Measurements from ENCODE around the gene DECR2.
"Not testable (repeated sequence)": the region's sequence is repeated elsewhere in the genome, so short reads cannot be mapped to it uniquely, and the experiment has no call there.

Gene DECR2, protein sequence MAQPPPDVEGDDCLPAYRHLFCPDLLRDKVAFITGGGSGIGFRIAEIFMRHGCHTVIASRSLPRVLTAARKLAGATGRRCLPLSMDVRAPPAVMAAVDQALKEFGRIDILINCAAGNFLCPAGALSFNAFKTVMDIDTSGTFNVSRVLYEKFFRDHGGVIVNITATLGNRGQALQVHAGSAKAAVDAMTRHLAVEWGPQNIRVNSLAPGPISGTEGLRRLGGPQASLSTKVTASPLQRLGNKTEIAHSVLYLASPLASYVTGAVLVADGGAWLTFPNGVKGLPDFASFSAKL

DNA sequence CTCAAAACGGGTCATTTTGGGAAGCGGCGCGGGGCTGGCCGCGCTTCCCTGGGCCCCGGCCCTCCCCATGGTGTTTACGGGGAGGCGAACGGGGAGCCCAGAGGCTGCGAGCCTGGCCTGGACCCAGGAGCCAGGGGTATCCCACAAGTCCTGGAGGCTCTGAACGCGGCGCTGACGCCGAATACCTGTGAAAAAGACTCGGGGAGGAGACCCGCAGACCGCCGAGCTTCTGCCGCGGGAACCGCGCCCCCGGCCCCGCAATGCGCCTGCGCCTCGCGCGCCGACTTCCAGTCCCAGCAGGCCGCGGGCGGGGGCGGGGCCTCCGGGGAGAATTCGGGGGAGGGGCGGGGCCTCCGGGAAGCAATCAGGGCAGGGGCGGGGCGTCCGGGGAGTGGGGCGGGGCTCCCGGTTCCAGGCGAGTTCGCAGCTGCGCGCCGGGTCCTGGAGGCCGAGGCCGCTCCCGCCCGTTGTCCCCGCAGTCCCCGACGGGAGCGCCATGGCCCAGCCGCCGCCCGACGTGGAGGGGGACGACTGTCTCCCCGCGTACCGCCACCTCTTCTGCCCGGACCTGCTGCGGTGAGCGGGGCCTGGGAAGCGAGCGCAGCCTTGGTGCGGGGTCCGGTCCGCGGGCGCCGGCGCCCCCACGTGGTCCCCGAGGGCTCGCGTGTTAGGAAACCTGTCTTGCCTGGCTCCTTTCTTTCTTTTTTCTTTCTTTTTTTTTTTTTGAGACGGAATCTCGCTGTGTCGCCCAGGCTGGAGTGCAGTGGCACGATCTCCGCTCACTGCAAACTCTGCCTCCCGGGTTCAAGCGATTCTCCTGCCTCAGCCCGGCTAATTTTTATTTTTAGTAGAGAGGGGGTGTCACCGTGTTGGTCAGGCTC lies at the start of gene DECR2:
TSS of gene DECR2 (plus strand) at position 418 of the 881 bp plus-strand sequence. CDS start at position 497, 79 bp downstream.
- peak; percentile 97 for DNase-seq

DNA sequence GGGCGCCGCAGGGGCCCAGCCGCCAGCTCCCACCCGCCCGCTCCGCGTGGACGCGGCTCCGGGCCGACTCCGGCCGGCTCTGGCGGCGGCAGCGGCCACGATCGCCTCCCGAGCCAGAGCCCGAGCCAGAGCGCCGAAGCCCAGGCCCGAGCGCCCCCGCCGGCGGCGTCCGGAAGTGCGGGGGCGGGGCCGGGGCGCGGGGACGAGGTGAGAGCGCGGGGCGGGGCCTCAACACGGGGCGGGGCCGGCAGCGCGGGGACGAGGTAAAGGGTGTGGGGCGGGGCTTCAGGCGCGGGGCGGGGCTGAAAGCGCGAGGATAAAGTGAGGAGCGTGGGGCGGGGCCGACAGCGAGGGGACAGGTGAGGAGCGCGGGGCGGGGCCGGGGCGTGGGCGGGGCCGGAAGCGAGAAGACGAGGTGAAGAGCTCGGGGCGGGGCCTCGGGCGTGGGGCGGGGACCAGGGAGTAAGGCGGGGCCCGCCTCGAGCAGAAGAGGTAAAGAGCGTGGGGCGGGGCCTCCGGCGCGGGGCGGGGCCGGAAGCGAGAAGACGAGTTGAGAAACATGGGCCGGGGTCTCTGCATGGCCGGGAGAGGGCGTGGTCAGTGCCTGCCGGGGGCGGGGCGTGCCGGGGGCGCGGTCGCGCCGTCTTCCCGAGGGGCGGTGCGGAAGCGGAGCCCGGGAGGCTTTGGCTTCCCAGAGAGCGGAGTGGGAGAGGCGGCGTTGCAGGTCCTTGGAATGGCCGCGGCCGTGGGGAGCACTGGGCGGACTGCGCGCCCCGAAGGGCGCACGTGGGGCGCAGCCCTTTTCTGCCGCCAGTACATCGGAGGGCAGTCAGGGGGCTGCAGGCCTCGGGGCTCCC lies 48.9 kb upstream of the DECR2 start, which contains the start of gene AXIN1:
TSS of gene AXIN1 (minus strand) at position 177 of the 857 bp plus-strand sequence. CDS start 5,698 bp downstream, outside the sequence.
- DNase-seq, result peak; percentile 98

DNA sequence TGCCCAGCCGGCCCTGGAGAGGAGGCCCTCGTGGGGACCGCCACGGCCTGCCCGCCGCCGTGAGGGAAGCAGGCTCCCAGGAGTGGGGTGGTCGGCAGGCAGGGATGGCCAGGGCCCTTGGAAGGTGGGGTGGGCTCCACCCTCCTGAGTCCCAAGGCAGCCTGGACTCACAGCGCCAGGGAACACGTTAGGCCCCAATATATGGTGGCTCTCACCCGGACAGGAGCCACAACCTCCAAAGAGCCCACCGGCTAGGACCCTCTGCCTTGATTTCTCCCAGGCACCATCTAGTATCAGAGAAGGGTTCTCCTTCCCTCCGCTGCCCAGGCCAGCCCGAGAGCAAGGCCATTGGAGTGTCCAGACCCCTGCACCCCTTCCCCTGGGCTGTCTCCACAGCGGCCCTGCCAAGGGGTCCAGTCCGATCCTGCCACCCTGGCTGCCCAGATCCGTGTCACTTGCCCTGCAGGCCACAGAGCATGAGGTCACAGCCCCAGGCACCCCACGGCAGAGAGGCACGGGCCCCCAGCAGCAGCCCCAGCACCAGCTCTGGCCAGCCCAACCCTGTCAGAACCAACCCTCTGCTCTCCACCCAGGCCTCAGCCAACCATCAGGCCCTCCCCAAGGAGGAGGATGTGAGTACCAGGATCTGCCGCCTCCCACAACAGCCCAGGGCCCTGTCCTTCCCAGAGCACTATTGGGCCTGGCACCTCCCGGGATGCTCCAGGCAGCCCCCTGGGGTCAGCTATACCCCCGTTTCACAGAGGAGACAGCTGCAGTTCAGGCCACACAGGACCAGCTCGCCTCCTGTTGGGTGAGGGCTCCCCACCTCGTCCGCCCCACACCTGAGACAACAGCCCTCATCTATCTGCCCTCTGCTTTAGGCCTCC lies 48.0 kb upstream of the DECR2 start:
- DNase-seq, result no peak

DNA sequence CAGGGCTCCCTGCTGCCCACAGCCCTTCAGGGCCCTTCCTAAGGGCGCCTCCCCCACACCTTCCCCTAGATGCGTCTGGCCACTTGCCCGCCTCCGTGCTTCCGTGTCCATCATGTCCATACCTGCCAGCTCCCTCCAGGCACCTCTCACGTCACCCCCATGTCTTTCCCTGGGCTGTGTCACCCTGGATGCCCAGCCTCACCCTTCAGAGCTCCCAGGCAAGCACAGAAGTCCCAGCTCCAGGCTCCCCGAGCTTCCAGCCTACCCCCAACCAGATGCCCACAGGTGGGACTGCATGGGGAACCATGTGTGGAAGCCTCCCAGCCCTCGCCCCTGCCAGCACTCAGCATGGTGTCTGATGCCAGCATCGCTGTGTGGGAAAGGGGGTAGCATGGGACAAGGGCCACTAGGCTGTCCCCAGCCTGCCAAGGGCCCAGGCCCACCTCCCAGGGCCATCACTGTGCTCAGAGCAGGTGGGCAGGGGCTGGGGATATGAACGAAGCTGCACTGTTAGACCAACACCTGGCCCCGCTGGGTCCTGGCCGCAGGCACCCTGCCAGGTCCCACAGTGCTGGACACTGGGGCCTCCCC lies 47.3 kb upstream of the DECR2 start:
- no peak for DNase-seq

DNA sequence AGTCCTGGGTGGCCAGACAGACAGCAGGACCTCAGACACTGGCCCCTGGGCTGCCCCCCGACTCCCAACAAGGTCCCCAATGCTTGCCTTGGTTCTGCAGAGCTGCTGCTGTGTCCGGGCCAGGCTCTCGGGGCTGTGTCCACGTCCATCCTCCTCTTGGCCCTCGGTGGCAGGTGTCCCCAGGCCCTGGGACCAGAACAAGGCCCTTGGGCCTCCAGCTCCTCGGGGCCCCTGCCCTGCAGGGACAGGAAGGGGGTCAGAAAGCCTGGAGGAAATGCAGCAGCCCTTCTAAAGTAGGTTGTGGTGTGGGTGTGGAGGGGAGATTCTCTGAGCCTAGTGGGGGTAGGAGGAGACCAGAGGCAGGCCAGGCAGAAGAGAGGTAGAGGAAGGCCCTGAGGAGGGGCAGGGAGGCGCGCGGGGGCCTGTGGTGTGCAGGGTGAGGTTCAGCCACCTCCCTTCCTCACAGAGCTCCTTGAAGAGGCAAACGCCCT lies 46.7 kb upstream of the DECR2 start:
- DNase-seq, result no peak

DNA sequence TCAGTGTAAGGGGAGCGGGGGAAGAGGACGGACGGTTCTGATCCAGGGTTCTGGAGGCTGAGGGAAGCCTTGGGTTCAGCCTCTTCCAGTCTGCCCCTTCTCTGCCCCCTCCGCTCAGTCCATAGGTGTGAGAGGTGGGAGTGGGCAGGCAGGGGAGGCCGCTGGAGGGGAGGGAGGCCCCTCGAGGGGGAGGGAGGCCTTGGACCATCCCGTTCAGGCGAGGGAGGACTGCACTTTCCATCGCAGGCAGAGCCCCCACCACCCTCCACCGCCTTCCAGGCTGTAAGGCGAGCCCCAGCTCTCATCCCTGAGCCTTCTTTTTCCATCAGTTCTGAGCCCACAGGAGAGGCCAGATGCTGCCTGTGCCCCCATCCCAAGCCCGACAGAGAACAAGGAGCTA lies 44.9 kb upstream of the DECR2 start:
- DNase-seq, result no peak

DNA sequence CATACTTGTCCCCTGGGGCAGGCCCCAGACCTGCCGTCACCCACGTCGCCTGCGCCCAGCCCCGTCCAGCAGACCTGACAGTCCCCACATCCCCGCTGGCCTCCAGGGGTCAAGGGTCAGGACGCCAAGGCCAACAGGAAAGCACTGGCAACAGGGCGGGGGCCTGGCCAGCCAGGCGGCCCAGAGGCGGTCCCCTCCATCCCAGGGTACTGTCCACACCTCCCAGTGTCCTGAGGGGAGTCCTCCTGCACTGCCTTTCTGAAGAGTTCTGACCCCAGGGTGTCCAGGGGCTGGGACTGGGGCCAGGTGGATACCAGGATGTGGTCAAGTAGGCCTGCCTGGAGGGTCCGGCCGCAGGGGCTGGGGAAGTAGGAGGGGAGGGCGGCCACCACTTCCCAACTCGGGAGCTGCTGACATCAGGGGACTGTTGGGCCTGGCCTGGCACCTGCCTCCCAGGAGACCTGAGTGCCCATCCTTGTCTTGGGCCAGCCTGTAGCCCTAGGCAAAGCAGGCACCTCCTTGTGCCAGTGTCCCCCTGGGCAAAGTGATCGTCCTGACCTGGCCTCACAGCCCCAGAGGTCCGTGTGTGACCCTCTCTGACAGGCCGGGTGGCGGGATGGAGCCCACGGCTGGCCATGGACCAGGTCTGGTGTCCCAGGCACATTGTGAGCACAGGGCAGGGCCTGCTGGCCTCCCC lies 42.5 kb upstream of the DECR2 start:
- DNase-seq, result no peak

DNA sequence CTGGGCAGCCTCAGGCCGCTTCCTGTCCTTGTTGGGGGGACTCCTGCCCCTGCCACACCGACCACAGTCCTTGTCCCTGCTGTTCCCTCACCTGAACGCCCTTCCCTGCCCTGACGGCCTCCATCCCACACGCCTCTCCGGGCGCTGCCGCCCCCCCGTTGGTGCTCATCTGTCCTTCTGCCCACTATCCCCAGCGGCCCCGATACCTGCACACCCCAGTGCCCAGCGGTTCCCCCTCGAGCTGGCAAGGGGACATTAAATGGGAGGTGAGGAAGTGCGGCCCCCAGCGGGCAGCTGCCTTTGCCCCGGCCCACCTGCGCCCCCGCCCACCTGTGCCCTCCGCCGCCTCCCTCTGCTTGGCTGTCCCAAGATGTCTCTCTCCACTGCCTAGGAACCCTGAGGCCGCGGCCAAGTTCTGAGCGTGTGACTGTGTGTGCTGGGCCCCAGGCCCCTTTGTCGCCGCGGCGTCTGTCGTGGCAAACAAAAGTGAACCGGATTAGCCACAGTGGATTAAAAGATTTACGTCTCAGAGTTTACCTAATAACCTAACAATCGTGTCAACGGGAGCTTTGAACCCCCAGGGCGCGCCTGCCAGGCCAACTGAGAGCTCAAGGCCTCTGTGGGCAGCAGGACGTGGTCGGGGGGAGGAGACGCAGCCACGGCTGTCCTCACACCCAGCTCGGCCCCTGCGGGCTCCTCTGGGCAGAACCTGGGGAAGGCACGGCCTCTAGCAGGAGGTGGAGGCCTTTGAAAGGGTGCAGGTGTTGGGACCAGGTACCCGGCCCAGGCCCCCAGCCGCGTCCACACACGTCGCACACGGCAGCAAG lies 41.6 kb upstream of the DECR2 start:
- peak; percentile 19 for DNase-seq

DNA sequence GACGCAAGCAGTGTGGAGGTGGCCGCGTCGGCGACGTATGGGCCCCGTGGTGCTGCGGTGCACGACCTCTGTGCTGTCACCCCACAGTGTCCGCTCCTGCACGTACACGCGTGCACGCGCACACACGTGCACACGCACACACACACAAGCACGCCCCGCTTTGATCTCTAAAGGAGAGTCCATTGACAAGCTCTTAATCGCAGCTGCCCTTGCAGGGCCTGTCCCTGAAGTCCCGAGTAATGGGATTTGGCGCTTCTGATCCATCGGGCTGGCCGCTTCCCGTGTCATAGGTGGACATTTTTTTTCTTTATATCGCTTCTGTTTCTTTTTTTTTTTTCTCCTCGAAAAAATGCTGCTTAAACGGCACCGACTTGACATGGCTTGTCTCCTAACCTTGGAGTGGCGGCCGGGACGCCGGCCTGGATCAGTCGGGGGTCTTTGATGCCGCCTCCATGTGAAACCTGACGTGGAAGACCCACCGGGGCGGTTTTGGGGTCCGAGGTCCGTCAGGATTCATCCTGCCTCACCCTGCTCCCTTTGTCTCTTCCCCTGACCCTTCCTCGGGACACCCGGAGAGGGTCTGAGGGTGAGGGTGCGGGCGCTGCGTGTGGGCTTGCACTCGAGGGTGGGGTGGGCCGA lies 40.9 kb upstream of the DECR2 start:
- no peak for DNase-seq

DNA sequence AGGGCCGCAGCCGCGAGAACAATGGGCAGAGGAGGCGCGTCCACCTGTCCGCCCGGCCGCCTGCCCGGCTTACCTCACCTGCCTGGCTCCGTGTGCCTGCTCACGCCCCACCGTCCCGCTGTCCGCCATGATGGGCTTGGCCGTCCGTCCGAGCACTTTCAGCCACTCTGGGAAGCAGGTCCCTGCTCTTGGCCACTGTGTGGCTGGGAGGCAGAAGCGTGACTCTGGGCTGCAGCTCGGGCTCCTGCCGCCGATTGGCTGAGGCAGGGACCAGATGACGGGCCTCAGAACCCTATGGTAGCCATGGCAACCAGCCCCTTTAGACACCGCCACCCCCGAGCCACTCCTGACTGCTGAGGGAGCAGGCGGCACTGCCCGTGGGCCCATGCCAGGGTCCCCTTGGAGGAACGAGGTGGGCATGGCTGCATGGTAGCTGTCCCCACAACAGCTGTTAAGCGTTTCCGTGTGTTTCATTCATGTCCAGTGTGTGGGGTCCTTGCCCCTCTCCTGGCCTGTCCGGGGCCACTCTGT lies 40.3 kb upstream of the DECR2 start:
- no peak for DNase-seq

DNA sequence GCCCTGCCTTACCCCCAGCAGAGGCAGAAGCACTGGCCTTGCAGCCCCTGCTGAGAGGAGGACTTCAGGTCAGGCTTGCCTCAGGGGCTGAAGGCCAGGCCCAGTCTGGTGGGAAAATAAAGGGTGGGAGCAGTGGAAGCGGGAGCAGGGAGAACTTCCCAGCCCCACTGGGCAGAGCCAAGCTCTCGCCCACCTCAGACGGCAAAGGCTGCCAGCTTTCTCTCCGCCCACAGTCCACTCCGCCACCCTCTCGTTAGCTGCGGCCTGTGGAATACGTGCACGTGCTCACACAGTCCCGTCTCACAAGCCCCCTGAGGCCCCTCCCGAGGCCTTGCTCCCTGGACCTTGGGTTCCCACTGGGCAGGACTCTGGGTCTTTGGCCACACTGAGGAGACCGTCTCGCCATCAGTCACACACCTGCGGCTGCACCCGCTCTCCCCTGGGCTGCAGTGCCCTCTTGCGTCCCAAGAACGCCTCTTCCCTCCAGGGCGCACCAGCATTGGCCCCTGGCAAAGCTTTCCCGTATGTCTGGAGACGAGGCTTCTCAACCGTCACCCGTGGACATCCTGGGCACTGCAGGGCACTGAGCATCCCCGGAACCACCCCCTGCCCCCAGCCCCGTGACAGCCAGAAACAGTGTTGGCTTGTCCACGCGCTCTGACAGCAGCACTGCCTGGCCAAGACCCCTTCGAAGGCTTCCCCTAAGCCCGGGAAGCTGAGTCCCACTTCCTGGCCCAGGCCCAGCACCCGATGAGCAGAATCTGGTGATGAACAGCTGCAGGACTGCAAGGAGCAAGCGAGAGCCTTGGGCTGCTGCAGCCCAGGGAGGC lies 39.6 kb upstream of the DECR2 start:
- DNase-seq, result peak; percentile 86

DNA sequence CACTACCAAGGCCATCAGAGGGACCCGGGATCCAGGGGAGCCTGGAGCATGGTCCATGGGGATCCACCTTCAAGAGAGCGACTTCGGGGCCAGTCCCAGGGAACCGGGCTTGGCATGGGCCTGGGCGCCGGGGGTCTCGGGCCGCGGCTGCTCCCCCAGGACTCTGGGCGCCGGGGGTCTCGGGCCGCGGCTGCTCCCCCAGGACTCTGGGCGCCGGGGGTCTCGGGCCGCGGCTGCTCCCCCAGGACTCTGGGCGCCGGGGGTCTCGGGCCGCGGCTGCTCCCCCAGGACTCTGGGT lies 39.0 kb upstream of the DECR2 start:
- DNase-seq, result not testable (repeated sequence)

DNA sequence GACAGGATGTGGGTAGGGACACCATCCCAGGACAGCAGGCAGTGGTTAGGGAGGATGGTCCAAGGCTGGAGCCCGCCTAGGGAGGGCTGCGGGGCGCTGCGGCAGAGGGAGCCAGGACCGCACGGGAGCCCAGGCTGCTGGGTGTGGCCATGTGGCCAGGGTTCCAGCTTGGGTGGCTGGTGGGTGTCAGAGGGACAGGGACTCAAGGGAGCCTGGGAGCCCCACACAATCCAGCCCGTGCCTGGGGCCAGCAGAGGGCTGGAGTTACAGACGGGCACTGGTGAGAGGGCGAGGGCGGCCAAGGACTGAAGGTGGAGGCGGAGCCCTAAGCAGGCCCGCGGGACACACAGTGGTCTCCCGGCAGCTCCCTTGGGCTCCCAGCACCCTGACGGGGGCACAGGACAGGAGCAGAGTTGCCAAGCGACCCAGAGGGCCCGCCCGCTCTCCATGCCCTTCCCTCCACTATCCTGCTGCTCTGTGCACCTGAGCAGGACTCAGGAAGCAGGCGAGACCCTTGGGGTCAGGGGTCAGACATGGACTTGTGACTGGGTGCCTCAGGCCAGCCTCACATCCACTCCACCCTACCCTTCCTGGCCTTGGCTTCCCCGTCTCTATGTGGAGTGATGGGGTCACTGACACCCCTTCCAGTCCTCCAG lies 38.4 kb upstream of the DECR2 start:
- DNase-seq, result no peak

DNA sequence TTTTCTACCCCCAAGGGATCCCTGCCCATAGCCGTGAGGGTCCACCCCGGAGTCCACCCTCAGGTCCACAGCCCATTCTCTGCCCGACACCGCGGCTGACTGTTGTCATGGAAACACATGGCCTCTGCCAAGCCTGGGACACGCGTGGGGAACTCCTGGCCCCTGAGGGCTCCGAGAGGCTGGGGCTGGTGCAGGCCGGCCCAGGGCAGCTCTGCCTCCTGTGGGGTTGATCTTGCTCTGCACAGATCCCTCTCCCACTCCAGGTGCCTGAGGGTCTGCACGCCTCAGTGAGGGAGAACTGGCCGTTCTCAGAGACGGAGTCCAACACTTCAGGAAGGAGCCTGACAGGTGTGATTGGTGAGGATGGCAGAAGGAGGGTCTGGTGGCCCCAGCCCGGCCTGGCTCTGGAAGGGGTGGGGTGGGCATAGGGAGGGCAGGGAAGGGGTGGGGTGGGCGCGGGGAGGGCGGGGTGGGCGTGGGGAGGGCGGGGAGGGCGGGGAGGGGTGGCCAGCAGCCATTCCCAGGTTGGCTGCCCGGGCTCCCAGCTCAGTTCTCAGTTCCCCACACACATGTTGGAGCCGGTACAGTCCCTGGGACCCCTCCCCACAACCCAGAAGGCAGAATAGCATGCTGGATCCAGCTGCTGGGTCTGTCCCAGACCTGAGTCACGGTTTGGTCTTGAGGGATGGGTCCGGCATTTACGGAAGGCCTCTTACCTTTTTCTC lies 37.8 kb upstream of the DECR2 start:
- DNase-seq, result no peak

DNA sequence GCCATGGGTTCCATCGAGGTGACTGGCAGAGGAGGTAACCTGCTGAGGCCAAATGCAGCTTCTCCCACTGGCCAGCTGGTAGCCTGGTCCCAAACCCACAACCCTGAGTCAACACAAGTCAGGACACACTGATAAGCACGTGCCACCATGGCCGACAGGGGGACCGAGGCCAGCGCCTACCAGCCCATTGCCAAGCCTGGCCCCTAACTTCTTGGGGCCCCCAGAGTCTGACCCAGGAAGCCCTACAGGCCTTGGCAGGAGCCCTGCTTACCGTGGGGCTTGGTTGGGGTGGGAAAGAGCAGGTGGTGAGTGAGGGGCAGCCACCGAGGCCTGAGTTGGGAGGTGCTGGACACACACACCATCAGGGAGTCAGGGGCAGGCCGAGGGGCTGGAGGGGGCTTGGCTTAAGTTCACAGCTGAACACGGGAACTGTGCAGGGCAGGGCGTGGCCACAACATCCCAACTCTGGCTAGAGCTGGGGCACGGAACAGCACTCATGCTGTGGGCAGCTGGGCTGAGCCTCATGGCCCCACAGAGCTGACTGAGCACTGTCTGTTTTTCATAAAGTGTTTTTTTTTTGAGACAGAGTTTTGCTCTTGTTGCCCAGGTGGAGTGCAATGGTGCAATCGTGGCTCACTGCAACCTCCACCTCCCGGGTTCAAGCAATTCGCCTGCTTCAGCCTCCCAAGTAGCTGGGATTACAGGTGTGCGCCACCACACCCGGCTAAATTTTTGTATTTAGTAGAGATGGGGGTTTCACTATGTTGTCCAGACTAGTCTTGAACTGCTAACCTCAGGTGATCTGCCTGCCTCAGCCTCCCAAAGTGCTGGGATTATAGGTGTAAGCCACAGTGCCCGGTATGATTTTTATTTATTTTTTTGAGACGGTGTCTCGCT lies 36.8 kb upstream of the DECR2 start:
- no peak for DNase-seq

DNA sequence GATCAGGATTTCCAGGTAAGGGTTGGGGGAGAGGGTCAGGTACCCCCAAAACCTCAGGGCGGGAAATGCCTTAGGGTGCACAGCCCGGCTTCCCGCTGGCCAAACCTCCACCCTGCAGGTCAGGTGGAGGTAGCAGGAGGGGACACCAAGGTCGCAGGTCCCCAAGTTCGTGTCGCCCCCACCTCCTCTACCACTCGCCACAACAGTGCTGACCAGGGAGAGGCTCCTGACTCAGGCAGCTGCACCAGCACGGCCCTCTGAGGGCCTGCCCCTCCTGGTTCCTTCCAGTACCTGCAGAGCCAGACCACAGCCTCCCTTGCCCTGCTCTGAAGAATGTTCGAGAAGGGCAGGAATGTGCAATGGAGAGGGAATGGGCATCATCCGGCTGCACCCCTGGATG lies 35.2 kb upstream of the DECR2 start:
- no peak for DNase-seq

Data from eye (tissue), 1 donor.